GM12864 (cell line): ENCODE measurements around the gene FZR1.

Experiments used
- DNase-seq: peaks from one replicate; pipeline ENCODE4 v3.0.0-alpha.2; 2011; ENCODE audit warnings: low read depth
- H3K4me3 ChIP-seq: 2 replicates; pipeline ENCODE4 v1.5.1; 2011; ENCODE audit warnings: mild to moderate bottlenecking, low read depth, low read length, control low read depth
- CTCF ChIP-seq: IDR thresholded peaks from 2 replicates; pipeline ENCODE4 v1.5.1; 2011; ENCODE audit warnings: low read depth, mild to moderate bottlenecking, moderate library complexity, low read length, control low read depth, inconsistent platforms; ENCODE audit errors: missing control alignments

The FZR1 gene

DNA sequence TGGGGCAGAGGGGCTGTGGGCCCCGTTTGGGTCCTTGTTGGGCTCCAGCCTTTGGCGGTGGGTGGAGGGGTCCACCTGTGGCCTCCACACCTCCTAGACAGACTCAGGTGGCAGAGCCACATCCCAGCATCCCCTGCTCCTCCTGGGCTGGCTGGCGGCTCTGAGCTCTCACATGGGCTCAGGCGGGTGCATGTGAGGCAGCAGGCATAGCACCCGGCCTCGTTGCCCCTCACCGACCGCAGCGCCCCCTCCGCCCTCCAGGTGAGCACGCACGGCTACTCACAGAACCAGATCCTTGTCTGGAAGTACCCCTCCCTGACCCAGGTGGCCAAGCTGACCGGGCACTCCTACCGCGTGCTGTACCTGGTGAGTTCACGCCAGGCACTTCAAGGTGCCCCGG, 26.9 kb downstream of the FZR1 start:
- no peak for TF ChIP-seq CTCF
- DNase-seq = no peak
- no peak overlapping the region for H3K4me3 ChIP-seq

DNA sequence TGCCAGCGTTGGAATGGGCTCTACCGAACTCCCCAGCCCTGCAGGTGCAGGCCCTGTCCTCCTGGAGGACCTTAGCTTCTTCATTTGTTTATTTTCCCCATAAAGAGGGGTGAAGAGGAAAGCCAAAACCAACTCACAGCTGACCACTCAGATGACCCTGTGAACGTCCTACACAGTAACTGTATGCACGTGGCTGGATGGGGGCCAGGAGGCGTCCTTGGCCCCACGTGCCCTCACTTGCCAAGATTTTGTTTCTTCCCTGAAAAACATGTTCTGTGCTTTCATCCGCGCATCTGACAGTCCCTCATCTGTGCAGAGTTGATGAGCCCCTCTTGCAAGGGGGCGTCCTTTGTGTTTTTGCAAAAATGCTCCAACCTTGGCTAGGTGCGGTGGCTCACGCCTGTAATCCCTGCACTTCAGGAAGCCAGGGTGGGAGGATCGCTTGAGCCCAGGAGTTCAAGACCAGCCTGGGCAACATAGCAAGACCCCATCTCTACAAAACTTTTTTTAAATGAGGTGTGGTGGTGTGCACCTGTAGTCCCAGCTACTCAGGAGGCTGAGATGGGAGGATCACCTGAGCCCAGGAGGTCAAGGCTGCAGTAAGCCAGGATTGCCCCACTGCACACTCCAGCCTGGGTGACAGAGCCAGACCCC, 27.6 kb downstream of the FZR1 start:
- no peak for TF ChIP-seq CTCF
- no peak overlapping the region for H3K4me3 ChIP-seq
- DNase-seq = no peak

DNA sequence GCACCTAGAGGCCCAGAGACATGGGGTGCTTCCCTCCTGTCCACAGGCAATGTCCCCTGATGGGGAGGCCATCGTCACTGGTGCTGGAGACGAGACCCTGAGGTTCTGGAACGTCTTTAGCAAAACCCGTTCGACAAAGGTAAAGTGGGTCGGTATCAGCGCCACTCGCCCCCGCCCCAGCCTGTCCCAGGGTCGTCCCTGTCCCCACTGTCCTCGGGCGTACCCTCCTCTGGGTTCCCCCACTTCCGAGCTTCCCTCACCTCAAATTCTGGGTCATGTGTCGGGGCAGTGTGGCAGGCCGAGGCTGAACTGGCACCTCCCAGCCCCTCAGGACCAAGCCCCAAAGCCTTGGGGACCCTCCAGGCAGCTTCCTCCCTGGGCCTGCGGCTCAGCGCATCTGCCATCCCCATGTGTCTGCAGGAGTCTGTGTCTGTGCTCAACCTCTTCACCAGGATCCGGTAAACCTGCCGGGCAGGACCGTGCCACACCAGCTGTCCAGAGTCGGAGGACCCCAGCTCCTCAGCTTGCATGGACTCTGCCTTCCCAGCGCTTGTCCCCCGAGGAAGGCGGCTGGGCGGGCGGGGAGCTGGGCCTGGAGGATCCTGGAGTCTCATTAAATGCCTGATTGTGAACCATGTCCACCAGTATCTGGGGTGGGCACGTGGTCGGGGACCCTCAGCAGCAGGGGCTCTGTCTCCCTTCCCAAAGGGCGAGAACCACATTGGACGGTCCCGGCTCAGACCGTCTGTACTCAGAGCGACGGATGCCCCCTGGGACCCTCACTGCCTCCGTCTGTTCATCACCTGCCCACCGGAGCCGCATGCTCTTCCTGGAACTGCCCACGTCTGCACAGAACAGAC, 28.5 kb downstream of the FZR1 start:
- H3K4me3 ChIP-seq = no peak overlapping the region
- no peak for DNase-seq
- TF ChIP-seq CTCF = no peak

- H3K4me3 ChIP-seq = no peak overlapping the region
- DNase-seq = no peak
- TF ChIP-seq CTCF = no peak
Measured at GRCh38 chr19:3535235-3535535, 29.1 kb downstream of the FZR1 start.

DNA sequence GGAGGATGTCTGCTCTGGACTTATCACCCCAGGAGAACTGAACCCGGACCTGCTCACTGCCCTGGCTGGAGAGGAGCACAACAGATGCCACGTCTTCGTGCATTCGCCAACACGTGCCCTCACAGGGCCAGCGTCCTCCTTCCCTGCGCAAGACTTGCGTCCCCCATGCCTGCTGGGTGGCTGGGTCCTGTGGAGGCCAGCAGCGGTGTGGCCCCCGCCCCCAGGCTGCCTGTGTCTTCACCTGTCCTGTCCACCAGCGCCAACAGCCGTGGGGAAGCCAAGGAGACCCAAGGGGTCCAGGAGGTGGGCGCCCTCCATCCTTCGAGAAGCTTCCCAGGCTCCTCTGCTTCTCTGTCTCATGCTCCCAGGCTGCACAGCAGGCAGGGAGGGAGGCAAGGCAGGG, 29.5 kb downstream of the FZR1 start:
- TF ChIP-seq CTCF = no peak
- no peak for DNase-seq
- no peak overlapping the region for H3K4me3 ChIP-seq

DNA sequence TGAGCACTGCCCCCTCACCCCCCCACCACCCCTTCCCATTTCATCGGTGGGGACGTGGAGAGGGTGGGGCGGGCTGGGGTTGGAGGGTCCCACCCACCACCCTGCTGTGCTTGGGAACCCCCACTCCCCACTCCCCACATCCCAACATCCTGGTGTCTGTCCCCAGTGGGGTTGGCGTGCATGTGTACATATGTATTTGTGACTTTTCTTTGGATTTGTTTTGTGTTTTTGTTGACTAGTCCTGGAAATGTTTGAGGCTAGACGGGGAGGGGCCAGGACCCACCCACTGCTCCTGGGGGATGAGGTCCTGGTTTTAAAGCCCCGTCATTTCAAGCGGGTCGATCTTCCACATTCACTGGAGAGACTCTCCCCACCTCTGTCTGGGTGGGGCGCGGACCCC, 29.9 kb downstream of the FZR1 start:
- TF ChIP-seq CTCF = no peak
- H3K4me3 ChIP-seq = no peak overlapping the region
- no peak for DNase-seq
